ENCODE measurements around the gene USP25.
"Not testable (repeated sequence)": the region's sequence is repeated elsewhere in the genome, so short reads cannot be mapped to it uniquely, and the experiment has no call there.

Gene USP25

GRCh38 chr21:15735409-15735808, 5.6 kb downstream of the USP25 start:
- DNase-seq, result no peak

GRCh38 chr21:15735931-15736330, 6.1 kb downstream of the USP25 start:
- not testable (repeated sequence) for DNase-seq

GRCh38 chr21:15738779-15739178, 9.0 kb downstream of the USP25 start:
- not testable (repeated sequence) for DNase-seq

GRCh38 chr21:15740383-15740782, 10.6 kb downstream of the USP25 start:
- DNase-seq, result no peak

GRCh38 chr21:15741510-15741909, 11.7 kb downstream of the USP25 start:
- no peak for DNase-seq

- no peak for DNase-seq
Measured at GRCh38 chr21:15742052-15742670, 12.4 kb downstream of the USP25 start.

GRCh38 chr21:15742694-15743093, 12.9 kb downstream of the USP25 start:
- no peak for DNase-seq

- DNase-seq, result no peak
Measured at GRCh38 chr21:15743593-15743992, 13.8 kb downstream of the USP25 start.

GRCh38 chr21:15744926-15745325, 15.1 kb downstream of the USP25 start:
- DNase-seq, result no peak

- DNase-seq, result no peak
Measured at GRCh38 chr21:15748586-15748985, 18.8 kb downstream of the USP25 start.

- DNase-seq, result no peak
Measured at GRCh38 chr21:15749082-15749860, 19.5 kb downstream of the USP25 start.

- DNase-seq, result no peak
Measured at GRCh38 chr21:15749861-15750159, 20.0 kb downstream of the USP25 start.

- DNase-seq, result no peak
Measured at GRCh38 chr21:15751037-15751436, 21.3 kb downstream of the USP25 start.

GRCh38 chr21:15751546-15751945, 21.8 kb downstream of the USP25 start:
- no peak for DNase-seq

GRCh38 chr21:15752763-15753407, 23.1 kb downstream of the USP25 start:
- no peak for DNase-seq

- no peak for DNase-seq
Measured at GRCh38 chr21:15753741-15754140, 24.0 kb downstream of the USP25 start.

GRCh38 chr21:15754640-15755039, 24.9 kb downstream of the USP25 start:
- no peak for DNase-seq

GRCh38 chr21:15755125-15755524, 25.3 kb downstream of the USP25 start:
- no peak for DNase-seq

- DNase-seq, result no peak
Measured at GRCh38 chr21:15759469-15759868, 29.7 kb downstream of the USP25 start.

- no peak for DNase-seq
Measured at GRCh38 chr21:15761507-15762100, 31.8 kb downstream of the USP25 start.

- no peak for DNase-seq
Measured at GRCh38 chr21:15763359-15763758, 33.6 kb downstream of the USP25 start.

- no peak for DNase-seq
Measured at GRCh38 chr21:15764878-15765277, 35.1 kb downstream of the USP25 start.

- no peak for DNase-seq
Measured at GRCh38 chr21:15766952-15767603, 37.3 kb downstream of the USP25 start.
